ENCODE results near the gene PDZD8.

- TF ChIP-seq CTCF (IDR thresholded peaks at IDR 0.05; ENCODE audit: insufficient read depth, low read depth, low read length) (no peak), EZH2 (IDR thresholded peaks at IDR 0.05; ENCODE audit: insufficient read depth, low read length) (no peak)
Measured at GRCh38 chr10:117410557-117410956, 35.3 kb upstream of the PDZD8 start.
